ENCODE data around the gene MBTPS1.

- TF ChIP-seq CTCF (conservative IDR thresholded peaks at IDR 0.05; ENCODE audit: low read depth, low read length) (no peak), EZH2phosphoT487 (IDR thresholded peaks at IDR 0.05; ENCODE audit: borderline replicate concordance, low read length) (no peak)
Observed at GRCh38 chr16:84055801-84056634, 60.7 kb downstream of the MBTPS1 start.
